Smooth muscle cell (in vitro differentiated cells): ENCODE data around the gene QSOX2. TPM values are rescaled to one million over a fixed set of nuclear protein-coding genes. Genes with fewer than 3 reads are reported as not detected.

Experiments
- DNase-seq: peaks from one replicate; lab custom pipeline; 2025; ENCODE audit not compliant: unreplicated experiment; lab: John Stamatoyannopoulos, UW
- H2AFZ ChIP-seq: fragments of 200-600 bp; sonication (generic); 2 replicates; pipeline ENCODE4 v1.6.0; 2016; ENCODE audit warnings: antibody characterized with exemption, low read depth, mild to moderate bottlenecking
- H3F3A ChIP-seq: fragments of 200-600 bp; sonication (generic); 2 replicates; pipeline ENCODE4 v1.6.0; 2017; ENCODE audit warnings: antibody characterized with exemption, low read depth
- H3K27ac ChIP-seq: fragments of 200-600 bp; sonication (generic); 2 replicates; pipeline ENCODE4 v1.5.1; 2016; ENCODE audit warnings: low read depth, mild to moderate bottlenecking
- H3K27me3 ChIP-seq: fragments of 200-600 bp; sonication (generic); 2 replicates; pipeline ENCODE4 v1.6.1; 2016; ENCODE audit warnings: low read depth, mild to moderate bottlenecking
- H3K36me3 ChIP-seq: fragments of 200-600 bp; sonication (generic); 2 replicates; pipeline ENCODE4 v1.5.1; 2016; ENCODE audit warnings: low read depth
- H3K4me1 ChIP-seq: fragments of 200-600 bp; sonication (generic); 2 replicates; pipeline ENCODE4 v1.5.1; 2016; ENCODE audit warnings: low read depth
- H3K4me2 ChIP-seq: fragments of 200-600 bp; sonication (generic); 2 replicates; pipeline ENCODE4 v1.6.0; 2016; ENCODE audit warnings: mild to moderate bottlenecking
- H3K4me3 ChIP-seq: fragments of 200-600 bp; sonication (generic); 2 replicates; pipeline ENCODE4 v1.5.1; 2016; ENCODE audit warnings: mild to moderate bottlenecking
- H3K79me2 ChIP-seq: fragments of 200-600 bp; sonication (generic); 2 replicates; pipeline ENCODE4 v1.6.0; 2016; ENCODE audit warnings: low read depth, mild to moderate bottlenecking
- H3K9ac ChIP-seq: fragments of 200-600 bp; sonication (generic); 2 replicates; pipeline ENCODE4 v1.6.0; 2016; ENCODE audit warnings: low read depth
- H3K9me3 ChIP-seq: fragments of 200-600 bp; sonication (generic); replicated peaks from 2 replicates; pipeline ENCODE4 v1.5.1; 2016; ENCODE audit warnings: low read depth
- H4K20me1 ChIP-seq: fragments of 200-600 bp; sonication (generic); 2 replicates; pipeline ENCODE4 v1.6.0; 2016; ENCODE audit warnings: low read depth
- WGBS: methylation state at CpG from one replicate; pipeline ENCODE4 v1.1.7; 2016; ENCODE audit warnings: low lambda C conversion rate; 5-methylcytosine and 5-hydroxymethylcytosine counted together
- polyA plus RNA-seq: library from polyadenylated mRNA; unstranded; fragments of >200 nt; fragmentation: Nextera tagmentation; extraction: Ambion mirVana; gene quantifications from 2 replicates; pipeline ENCODE4 v1.2.1, GENCODE V29; 2016
- total RNA-seq: library from RNA; depleted of rRNA; stranded (reverse); fragments of >200 nt; gene quantifications from 2 replicates; pipeline ENCODE4 v1.2.3, GENCODE V29; 2014
- TF ChIP-seq, protein P1 (sequence below): fragments of 200-600 bp; sonication (generic); IDR thresholded peaks from 2 replicates; pipeline ENCODE4 v1.5.1; 2017; ENCODE audit warnings: borderline replicate concordance, mild to moderate bottlenecking, antibody characterized with exemption; ENCODE audit not compliant: insufficient read depth, poor library complexity, severe bottlenecking

QSOX2 gene
- total and polyA plus RNA-seq, 2 experiments from 2014 or later, result 1.9 to 8.7 TPM

DNA sequence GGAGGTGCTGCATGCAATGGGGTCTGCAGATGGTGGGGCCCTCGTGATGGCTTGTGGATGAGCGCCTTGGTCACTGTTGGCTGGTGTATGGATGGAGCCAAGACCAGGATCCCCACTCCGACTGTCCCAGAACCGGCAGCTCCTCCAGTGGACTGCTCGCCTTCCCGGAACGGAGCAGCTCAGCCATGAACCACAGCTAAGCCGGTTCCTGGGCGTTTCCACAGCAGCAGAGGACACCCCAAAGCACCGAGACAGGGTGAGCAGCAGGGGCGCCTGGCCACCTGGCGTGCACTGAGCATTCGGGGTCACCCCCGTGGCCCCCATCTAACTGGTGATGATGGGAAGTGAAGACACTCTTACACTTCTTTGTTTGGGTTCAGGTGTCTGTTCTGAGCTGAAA, 32.1 kb upstream of the QSOX2 start:
- Histone ChIP-seq H4K20me1 (no peaks in the 10 kb centered on the region), H3K4me1 (no peaks in the 10 kb centered on the region), H3K36me3 (no peaks in the 10 kb centered on the region), H3K9me3 (no peaks in the 10 kb centered on the region), H2AFZ (no peak overlapping the region), H3K4me2 (no peak overlapping the region), H3F3A (no peaks in the 10 kb centered on the region), H3K79me2 (no peaks in the 10 kb centered on the region), H3K9ac (no peak overlapping the region), H3K27me3 (peaks cover 16% of the 10 kb centered on the region), H3K27ac (no peak overlapping the region), H3K4me3 (no peak overlapping the region)
- no peak for DNase-seq
- TF ChIP-seq, protein P1, sequence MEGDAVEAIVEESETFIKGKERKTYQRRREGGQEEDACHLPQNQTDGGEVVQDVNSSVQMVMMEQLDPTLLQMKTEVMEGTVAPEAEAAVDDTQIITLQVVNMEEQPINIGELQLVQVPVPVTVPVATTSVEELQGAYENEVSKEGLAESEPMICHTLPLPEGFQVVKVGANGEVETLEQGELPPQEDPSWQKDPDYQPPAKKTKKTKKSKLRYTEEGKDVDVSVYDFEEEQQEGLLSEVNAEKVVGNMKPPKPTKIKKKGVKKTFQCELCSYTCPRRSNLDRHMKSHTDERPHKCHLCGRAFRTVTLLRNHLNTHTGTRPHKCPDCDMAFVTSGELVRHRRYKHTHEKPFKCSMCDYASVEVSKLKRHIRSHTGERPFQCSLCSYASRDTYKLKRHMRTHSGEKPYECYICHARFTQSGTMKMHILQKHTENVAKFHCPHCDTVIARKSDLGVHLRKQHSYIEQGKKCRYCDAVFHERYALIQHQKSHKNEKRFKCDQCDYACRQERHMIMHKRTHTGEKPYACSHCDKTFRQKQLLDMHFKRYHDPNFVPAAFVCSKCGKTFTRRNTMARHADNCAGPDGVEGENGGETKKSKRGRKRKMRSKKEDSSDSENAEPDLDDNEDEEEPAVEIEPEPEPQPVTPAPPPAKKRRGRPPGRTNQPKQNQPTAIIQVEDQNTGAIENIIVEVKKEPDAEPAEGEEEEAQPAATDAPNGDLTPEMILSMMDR, result no peak
- WGBS, result 92% methylated on average over 14 of the region's 14 CpGs

DNA sequence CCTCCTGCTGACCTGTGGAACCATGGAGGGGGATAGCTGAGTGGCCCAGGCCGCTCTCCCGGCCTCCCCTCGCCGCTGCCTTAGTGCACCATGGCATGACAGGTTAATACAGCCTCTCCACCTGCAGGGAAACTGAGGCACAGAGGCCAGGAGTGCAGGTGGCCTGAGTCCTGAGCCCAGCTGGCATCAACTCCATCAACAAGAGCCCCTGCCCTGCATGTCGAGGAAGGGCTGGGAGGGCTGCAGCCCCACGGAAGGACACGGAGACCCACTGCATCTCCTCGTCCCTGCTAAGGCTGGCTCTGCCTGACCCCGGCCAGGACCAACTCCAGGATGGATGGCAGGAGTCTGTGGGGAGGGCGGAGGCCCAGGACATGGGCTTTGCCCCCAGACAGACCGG, 31.1 kb upstream of the QSOX2 start:
- no peaks in the 10 kb centered on the region for H3F3A ChIP-seq
- H3K9me3 ChIP-seq, result no peaks in the 10 kb centered on the region
- no peak overlapping the region for H3K4me2 ChIP-seq
- no peak overlapping the region for H3K27ac ChIP-seq
- H4K20me1 ChIP-seq, result no peaks in the 10 kb centered on the region
- no peak overlapping the region for H3K4me3 ChIP-seq
- TF ChIP-seq, protein P1, result no peak
- H3K36me3 ChIP-seq, result no peaks in the 10 kb centered on the region
- H3K27me3 ChIP-seq, result peaks cover 16% of the 10 kb centered on the region
- WGBS, result 83% methylated on average over 11 of the region's 11 CpGs
- DNase-seq, result no peak
- H3K79me2 ChIP-seq, result no peaks in the 10 kb centered on the region
- H2AFZ ChIP-seq, result no peak overlapping the region
- no peak overlapping the region for H3K9ac ChIP-seq
- no peaks in the 10 kb centered on the region for H3K4me1 ChIP-seq

DNA sequence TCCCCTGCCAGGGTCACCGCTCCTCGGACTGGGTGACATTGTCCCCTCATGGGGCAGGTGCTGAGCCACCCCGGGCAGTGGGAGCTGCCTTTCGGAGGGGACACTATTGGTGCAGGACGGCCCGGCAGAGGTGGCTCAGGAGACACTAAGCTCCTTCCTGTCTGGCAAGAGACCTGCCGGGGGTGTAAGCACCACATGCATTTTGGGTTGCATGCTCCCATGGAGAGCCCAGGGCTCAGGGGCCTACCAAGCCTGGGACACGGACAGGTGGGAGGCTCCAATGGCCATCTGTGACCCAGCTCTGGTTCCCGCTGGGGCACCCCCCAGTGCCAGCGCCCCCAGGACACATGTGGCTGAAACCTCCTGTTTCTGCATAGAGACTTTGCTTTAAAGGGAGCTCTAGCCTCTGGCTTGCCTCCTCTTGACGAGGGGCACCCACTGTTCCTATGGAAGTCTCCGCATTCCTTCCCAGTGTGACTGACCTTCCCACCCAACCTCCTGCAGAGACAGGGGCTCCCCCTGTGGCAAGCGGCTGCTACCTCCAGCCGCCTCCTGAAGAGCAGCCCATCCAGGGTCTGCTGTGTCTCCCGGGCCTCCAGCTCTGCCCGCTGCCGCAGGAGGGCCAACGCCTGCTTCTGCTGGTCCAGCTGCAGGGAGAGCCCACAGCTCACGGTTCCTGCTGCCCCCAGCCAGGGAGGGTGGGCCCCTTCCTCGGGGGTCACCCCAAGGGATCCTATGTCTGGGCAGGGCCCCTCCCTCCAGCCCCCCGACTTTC, 30.2 kb upstream of the QSOX2 start:
- DNase-seq, result no peak
- WGBS, result 85% methylated on average over 21 of the region's 21 CpGs
- Histone ChIP-seq H4K20me1 (no peaks in the 10 kb centered on the region), H3K9me3 (no peaks in the 10 kb centered on the region), H3K36me3 (no peaks in the 10 kb centered on the region), H3F3A (no peaks in the 10 kb centered on the region), H3K27ac (no peak overlapping the region), H3K79me2 (no peaks in the 10 kb centered on the region), H3K4me3 (no peak overlapping the region), H3K4me1 (no peaks in the 10 kb centered on the region), H3K4me2 (no peak overlapping the region), H2AFZ (no peak overlapping the region), H3K27me3 (peaks cover 16% of the 10 kb centered on the region), H3K9ac (no peak overlapping the region)
- TF ChIP-seq, protein P1, result no peak
